Measurements from ENCODE around the gene CSNK2B.

DNA sequence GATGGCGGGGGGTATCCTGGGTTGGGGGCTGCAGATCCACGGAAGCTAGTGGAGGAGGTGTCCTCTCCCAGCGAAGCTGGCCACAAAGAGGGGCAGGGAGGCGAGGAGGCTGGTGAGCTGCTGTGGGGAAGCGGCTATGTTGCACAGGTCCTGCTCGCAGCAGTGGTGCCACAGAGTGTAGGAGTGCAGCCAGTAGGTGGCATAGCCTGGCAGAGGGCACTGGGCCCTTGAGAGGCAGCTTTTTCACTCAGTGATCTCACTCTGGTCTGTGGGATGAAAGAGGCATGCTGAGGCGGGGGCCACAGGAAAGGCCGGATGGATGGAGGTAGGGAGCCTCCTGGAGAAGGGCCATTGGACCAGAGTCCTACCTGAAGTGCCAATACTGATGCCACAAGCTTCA, 46.4 kb downstream of the CSNK2B start:
- TF ChIP-seq, protein P1, sequence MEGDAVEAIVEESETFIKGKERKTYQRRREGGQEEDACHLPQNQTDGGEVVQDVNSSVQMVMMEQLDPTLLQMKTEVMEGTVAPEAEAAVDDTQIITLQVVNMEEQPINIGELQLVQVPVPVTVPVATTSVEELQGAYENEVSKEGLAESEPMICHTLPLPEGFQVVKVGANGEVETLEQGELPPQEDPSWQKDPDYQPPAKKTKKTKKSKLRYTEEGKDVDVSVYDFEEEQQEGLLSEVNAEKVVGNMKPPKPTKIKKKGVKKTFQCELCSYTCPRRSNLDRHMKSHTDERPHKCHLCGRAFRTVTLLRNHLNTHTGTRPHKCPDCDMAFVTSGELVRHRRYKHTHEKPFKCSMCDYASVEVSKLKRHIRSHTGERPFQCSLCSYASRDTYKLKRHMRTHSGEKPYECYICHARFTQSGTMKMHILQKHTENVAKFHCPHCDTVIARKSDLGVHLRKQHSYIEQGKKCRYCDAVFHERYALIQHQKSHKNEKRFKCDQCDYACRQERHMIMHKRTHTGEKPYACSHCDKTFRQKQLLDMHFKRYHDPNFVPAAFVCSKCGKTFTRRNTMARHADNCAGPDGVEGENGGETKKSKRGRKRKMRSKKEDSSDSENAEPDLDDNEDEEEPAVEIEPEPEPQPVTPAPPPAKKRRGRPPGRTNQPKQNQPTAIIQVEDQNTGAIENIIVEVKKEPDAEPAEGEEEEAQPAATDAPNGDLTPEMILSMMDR (IDR thresholded peaks at IDR 0.05; ENCODE audit: low read length), result peak; percentile 47
- no peak for TF ChIP-seq EZH2 (IDR thresholded peaks at IDR 0.05; ENCODE audit: borderline replicate concordance, low read length)
